Left ventricle myocardium inferior (tissue), 1 donor: ENCODE data around the gene SAP30L. TPM values are rescaled to one million over a fixed set of nuclear protein-coding genes. Genes with fewer than 3 reads are reported as not detected.

Experiments
- DNase-seq: peaks from one replicate; pipeline ENCODE4 v3.0.0-alpha.2; 2020
- H3K27ac ChIP-seq: fragments of 200-600 bp; replicated peaks from 2 replicates; pipeline ENCODE4 v1.8.0; 2021
- H3K27me3 ChIP-seq: fragments of 200-600 bp; 2 replicates; pipeline ENCODE4 v1.8.0; 2021; ENCODE audit warnings: low read depth
- H3K36me3 ChIP-seq: fragments of 200-600 bp; 2 replicates; pipeline ENCODE4 v1.8.0; 2021
- H3K4me1 ChIP-seq: fragments of 200-600 bp; 2 replicates; pipeline ENCODE4 v1.8.0; 2021
- H3K4me3 ChIP-seq: fragments of 200-600 bp; 2 replicates; pipeline ENCODE4 v1.8.0; 2021; ENCODE audit warnings: mild to moderate bottlenecking, moderate library complexity
- H3K9me3 ChIP-seq: fragments of 200-600 bp; replicated peaks from 2 replicates; pipeline ENCODE4 v1.8.0; 2021
- intact Hi-C: fragments of 100-400 bp; cut with micrococcal nuclease; formaldehyde crosslinking; loops from one replicate; pipeline ENCODE4 v1.11.0; 2022
- total RNA-seq: library from RNA; stranded (reverse); fragmentation: NEBNext Ultra II Directional; extraction: Animal tissue kit (Norgen Biotek cat#: 25700); gene quantifications from one replicate; pipeline ENCODE4 v1.2.1, GENCODE V29; 2021
- TF ChIP-seq, protein P1 (sequence below): fragments of 200-600 bp; IDR thresholded peaks from 2 replicates; pipeline ENCODE4 v1.8.0; 2021; ENCODE audit warnings: antibody characterized with exemption, mild to moderate bottlenecking, borderline replicate concordance
- donor health status: DM: no; HTN: yes; CAD: no; lungs with severe emphysema.

SAP30L gene
- total RNA-seq, 1 donor from 2014 or later: 31.3 TPM

DNA sequence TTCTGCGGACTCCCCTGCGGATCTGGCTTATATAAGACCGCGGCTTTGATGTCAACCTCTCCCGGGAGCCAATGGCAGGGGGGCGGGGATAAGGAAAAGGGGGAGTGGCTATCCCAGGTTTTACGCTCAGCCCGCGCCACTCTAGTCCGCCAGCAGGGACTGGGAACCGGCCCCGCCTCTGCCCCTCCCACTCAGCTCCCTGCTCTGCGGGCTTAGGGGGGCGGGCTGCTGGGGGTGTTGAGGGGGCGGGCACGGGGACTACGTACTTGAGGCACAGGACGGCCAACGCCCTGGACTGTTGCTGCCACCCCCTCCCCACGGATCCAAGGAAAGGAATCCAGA is 32.4 kb downstream of the SAP30L start, which contains the start of gene HAND1:
HAND1 (minus strand) TSS at position 4 of the 342 bp plus-strand sequence. CDS start 219 bp downstream, outside the sequence.
- TF ChIP-seq, protein P1, sequence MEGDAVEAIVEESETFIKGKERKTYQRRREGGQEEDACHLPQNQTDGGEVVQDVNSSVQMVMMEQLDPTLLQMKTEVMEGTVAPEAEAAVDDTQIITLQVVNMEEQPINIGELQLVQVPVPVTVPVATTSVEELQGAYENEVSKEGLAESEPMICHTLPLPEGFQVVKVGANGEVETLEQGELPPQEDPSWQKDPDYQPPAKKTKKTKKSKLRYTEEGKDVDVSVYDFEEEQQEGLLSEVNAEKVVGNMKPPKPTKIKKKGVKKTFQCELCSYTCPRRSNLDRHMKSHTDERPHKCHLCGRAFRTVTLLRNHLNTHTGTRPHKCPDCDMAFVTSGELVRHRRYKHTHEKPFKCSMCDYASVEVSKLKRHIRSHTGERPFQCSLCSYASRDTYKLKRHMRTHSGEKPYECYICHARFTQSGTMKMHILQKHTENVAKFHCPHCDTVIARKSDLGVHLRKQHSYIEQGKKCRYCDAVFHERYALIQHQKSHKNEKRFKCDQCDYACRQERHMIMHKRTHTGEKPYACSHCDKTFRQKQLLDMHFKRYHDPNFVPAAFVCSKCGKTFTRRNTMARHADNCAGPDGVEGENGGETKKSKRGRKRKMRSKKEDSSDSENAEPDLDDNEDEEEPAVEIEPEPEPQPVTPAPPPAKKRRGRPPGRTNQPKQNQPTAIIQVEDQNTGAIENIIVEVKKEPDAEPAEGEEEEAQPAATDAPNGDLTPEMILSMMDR: no peak
- H3K27ac ChIP-seq: peak within 1 kb of the TSS; percentile 88

GRCh38 chr5:154478752-154479159 is 33.0 kb downstream of the SAP30L start:
- DNase-seq: no peak
- intact Hi-C loops: no loop called here
- Histone ChIP-seq H3K27me3 (peaks cover 100% of the 10 kb centered on the region), H3K4me3 (peak overlapping the region; percentile 75), H3K4me1 (peaks cover 67% of the 10 kb centered on the region), H3K9me3 (no peaks in the 10 kb centered on the region), H3K36me3 (no peaks in the 10 kb centered on the region), H3K27ac (no peak overlapping the region)
- TF ChIP-seq, protein P1: no peak

More for the DNA sequence above, 32.4 kb downstream of the SAP30L start, which contains the start of gene HAND1:
- Histone ChIP-seq H3K4me1 (peaks cover 72% of the 10 kb centered on the region), H3K36me3 (no peaks in the 10 kb centered on the region), H3K27me3 (peaks cover 100% of the 10 kb centered on the region), H3K9me3 (no peaks in the 10 kb centered on the region), H3K4me3 (peak within 1 kb of the TSS; percentile 75)
- DNase-seq: peak; percentile 79
- intact Hi-C loops: no loop called here

DNA sequence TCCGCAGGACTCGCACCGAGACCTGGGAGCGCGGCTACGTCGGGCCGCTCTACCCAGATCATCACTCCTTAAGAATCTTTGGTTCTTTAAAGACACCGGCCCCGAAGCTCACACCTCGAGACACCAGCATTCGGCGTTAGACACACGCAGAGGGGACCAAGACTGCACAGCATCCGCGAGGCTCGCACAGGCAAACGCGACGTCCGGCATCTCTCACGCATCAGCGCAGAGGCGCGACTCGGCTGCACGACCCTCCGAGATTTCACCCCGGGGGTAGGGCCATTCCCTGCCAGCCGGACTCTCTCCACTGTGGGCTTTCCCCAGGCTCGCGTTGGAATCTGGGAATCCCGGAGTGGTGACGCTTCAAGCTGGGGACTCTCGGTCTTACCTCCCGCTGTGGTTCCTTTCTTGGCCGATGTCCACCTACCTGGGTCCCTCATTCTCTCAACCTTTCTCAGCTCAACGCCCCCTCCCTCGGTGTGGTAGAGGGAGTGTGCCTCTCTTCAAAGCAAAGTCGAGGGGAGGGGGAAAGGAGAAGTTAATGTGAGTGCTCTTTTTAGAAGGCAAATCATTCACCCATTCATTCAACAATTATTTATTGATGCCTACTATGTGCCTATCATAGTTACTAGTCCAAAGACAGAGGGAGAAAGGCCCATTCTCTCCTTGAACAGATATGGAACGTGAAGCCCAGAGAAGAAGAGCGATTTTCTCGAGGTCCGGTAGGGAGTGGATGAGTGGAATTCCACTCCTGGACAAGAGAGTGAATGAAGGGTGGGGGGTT is 33.6 kb downstream of the SAP30L start:
- intact Hi-C loops: no loop called here
- Histone ChIP-seq H3K9me3 (no peaks in the 10 kb centered on the region), H3K4me1 (peaks cover 67% of the 10 kb centered on the region), H3K27ac (no peak overlapping the region), H3K36me3 (no peaks in the 10 kb centered on the region), H3K27me3 (peaks cover 100% of the 10 kb centered on the region), H3K4me3 (peak overlapping the region; percentile 75)
- no peak for DNase-seq
- TF ChIP-seq, protein P1: no peak

- Histone ChIP-seq H3K4me1 (peaks cover 67% of the 10 kb centered on the region), H3K36me3 (no peaks in the 10 kb centered on the region), H3K27ac (no peak overlapping the region), H3K27me3 (peaks cover 100% of the 10 kb centered on the region), H3K9me3 (no peaks in the 10 kb centered on the region), H3K4me3 (no peak overlapping the region)
- DNase-seq: no peak
- TF ChIP-seq, protein P1: no peak
- intact Hi-C loops: no loop called here
Observed at GRCh38 chr5:154479944-154480750, 34.4 kb downstream of the SAP30L start.

DNA sequence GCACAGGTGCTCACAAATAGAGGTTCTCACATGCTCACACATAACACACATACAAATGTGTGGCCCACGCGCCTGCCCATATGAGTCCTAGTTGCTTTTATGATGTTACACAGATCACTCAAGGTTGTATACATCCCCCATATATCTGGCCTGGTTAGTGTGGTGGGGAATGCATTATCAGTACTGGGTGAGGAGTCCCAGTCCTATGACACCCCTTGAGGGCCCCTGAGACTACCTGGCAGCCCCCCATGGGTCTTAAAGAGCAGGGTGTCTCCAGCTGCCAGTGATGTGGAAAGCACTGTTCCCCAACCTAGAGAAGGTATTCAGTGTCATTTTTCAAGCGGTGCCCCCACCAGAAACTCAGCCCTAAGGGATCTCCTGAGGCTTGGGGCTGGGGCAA is 35.0 kb downstream of the SAP30L start:
- peaks cover 100% of the 10 kb centered on the region for H3K27me3 ChIP-seq
- TF ChIP-seq, protein P1: no peak
- no peak for DNase-seq

More for the DNA sequence above, 35.0 kb downstream of the SAP30L start:
- no peaks in the 10 kb centered on the region for H3K36me3 ChIP-seq
- H3K27ac ChIP-seq: no peak overlapping the region
- no peaks in the 10 kb centered on the region for H3K9me3 ChIP-seq
- H3K4me3 ChIP-seq: no peak overlapping the region
- H3K4me1 ChIP-seq: peaks cover 61% of the 10 kb centered on the region
- intact Hi-C loops: no loop called here
